IPS-18c (cell line): Measurements from ENCODE around the gene COA7.
"Not testable (repeated sequence)": the region's sequence is repeated elsewhere in the genome, so short reads cannot be mapped to it uniquely, and the experiment has no call there.

Experiments used
- H3K4me3 ChIP-seq: 2 replicates; pipeline ENCODE4 v1.7.0; 2013; ENCODE audit warnings: low read depth, mild to moderate bottlenecking, low read length, moderate library complexity; ENCODE audit not compliant: insufficient read depth
- H3K9me3 ChIP-seq: one replicate; pipeline ENCODE4 v1.6.1; 2013; ENCODE audit warnings: mild to moderate bottlenecking, low read length, moderate library complexity; ENCODE audit not compliant: control insufficient read depth, insufficient read depth

The COA7 gene

DNA sequence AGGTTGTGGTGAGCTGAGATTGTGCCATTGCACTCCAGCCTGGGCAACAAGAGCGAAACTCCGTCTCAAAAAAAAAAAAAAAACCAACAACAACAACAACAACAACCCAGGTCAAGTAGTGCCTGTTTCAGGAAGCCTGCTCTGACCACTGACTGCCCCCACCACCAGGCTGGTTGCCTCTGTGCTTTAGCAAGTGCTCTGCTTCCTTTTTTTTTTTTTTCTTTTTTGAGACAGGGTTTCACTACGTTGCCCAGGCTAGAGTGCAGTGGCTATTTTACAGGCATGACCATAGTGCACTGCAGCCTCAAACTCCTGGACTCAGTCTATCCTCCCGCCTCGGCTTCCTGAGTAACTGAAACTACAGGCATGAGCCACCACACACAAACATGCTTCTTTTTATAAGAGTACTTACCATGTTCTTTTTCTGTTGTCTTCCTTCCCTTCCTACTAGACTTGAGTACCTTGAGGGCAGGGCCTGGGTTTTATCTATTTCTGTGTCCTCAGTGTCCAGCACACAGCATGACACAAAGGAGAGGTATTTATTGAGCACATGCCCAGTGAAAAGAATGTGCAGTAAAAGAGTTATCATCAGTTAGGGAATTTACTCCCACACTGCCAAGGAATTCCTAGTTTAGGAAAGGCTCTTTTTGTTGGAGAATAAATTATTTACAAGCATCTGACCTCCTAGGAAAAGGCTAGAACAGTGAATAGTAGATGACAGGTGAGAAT lies 9.9 kb upstream of the COA7 start:
- H3K4me3 ChIP-seq = no peak overlapping the region
- H3K9me3 ChIP-seq = no peaks in the 10 kb centered on the region

DNA sequence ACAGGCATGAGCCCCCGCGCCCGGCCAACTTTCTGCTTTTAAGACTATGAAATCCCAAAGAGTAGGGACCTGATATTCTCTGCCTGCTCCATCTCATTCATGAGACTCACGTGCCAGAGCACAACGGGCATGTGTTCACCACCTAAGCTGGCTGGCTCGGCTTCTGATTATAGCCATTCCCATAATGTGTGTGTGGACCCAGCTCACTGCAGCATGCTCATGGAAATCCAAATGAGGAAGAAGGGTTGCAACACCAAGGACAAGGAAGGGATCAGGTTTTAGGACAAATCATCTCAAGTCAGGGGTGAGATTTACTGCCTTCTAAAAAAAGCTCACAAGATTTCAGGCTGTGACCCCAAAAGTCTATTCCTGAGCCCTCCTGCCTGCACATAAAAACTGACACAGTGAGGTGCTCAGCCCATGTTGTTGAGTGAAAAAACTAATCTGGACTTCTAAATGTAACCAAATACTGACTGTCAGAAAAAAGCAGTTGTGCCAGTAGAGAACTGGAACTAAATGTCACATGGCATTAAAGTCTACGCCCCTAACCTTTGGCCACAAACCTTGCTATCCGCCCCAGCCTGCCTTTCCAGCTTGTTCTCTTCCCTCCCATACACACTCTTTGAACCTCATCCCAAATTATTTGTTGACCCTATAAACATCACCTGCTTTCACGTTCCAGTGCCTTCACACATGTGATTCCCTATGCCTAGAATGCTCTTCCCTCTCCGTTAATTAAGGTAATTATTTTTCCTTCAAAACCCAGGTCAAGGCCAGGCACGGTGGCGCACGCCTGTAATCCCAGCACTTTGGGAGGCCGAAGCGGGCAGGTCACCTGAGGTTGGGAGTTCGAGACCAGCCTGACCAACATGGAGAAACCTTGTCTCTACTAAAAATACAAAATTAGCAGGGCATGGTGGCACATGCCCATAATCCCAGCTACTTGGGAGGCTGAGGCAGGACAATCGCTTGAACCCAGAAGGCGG lies 9.1 kb upstream of the COA7 start:
- Histone ChIP-seq H3K4me3 (no peak overlapping the region), H3K9me3 (no peaks in the 10 kb centered on the region)

DNA sequence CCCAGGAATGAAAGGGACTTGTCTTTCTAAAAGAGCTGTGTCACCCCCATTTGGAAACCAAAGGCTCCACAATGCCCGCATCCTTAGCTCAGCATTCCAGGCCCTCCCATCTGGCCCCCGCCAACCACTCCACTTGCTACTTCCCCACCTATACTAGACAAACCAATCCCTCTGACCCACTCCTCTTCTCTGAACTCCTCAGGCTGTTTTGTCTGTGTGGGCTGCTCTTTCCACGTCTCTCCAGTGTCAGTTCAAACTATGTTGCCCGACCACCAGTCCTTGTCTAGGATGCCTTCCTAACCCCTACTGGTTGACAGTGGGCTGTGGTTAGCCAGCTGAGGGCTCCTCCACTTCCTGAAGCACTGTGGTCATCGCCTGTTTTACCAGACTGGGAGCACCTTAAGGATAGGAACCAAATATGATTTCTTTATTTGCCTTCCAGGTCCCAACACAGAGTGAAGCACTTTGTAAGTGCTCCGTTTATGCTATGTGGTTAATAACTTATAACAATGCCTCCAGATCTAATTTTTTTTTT lies 8.1 kb upstream of the COA7 start:
- H3K9me3 ChIP-seq = no peaks in the 10 kb centered on the region
- no peak overlapping the region for H3K4me3 ChIP-seq

DNA sequence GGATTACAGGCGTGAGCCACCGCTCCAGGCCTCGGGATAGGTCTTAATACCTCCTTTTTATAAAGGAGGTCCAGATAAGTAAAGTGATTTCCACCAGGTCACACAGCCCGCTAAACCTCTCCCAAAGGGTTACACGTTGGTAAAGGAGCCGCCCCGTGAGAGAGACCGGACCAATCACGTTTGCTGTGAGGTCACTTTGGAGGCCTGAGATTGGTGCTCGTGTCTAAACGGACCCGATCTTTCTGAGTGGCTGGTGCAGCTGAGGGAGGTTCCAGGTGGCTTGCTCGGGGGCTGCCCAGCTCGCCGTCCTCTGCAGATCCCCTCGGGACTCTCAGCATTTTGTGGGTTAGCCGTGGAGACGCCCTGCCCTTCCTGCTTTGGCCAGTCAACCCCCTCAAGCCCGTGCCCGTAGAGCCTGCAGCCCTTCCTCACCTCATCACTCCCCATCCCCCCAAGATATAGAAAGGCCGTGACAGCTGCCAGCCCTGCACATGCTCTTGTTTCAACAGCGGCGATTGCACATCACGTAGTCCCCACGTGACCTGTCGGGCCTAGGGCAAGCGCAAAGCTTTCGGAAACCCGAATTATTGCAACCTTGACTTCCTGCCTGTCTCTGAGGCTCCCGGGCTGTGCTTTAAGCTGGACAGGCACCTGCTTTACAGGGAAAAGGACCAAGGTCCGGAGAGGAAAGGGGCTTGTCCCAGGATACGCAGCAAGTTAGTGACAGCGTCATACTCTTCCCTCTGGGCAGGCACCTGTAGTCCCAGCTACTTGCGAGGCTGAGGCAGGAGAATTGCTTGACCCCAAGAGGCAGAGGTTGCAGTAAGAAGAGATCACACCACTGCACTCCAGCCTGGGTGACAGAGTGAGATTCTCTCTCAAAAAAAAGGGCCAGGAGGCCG lies 5.0 kb upstream of the COA7 start:
- Histone ChIP-seq H3K4me3 (peak overlapping the region; percentile 73), H3K9me3 (no peaks in the 10 kb centered on the region)

DNA sequence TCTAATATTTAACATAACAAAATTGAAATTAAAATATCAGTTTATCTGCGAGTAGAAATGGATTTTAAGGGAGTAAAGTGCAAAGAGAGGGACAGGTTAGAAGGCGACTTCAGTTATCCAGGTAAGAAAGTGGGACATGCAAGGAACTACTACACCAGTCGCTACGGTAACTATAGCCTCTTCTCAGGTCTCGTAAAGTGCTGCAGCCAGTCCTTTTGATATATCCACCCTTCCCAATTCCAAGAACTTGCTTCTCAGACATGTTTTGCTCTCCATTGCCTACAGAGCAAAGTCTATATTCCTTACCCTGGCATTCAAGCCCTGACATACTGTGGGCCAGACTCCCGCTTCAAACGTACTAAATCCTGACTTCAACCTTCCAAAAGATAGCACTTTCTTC lies 2.5 kb downstream of the COA7 start:
- H3K9me3 ChIP-seq = no peaks in the 10 kb centered on the region
- H3K4me3 ChIP-seq = no peak overlapping the region

DNA sequence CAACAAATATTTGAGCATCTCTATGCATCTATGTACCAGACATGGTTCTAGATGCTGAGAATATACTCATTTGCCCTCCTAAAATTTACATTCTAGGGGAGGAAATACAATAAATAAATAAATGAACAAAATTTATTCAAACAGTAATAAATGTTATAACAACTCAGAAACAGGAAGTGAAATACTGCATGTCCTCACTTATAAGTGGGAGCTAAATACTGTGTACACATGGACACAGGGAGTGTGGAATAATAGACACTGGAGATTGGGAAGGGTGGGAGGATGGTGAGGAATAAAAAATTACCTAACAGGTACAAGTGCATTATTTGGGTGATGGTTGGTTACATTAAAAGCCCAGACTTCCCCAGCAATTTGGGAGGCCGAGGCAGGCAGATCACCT lies 4.3 kb downstream of the COA7 start:
- Histone ChIP-seq H3K4me3 (no peak overlapping the region), H3K9me3 (no peaks in the 10 kb centered on the region)

DNA sequence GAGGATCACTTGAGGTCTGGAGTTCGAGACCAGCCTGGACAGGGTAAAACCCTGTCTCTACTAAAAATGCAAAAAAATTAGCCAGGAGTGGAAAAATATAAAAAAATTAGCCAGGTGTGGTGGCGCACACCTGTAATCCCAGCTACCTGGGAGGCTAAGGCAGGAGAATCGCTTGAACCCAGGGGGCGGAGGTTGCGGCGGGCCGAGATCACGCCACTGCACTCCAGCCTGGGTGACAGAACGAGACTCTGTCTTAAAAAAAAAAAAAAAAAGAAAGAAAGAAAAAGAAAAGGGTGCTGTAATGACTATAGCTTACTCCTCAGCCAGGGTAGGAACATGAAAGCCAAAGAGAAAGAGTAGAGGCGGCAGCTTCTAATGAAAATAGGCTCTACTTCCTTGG lies 4.8 kb downstream of the COA7 start:
- H3K4me3 ChIP-seq, H3K9me3 ChIP-seq: not testable (repeated sequence)

DNA sequence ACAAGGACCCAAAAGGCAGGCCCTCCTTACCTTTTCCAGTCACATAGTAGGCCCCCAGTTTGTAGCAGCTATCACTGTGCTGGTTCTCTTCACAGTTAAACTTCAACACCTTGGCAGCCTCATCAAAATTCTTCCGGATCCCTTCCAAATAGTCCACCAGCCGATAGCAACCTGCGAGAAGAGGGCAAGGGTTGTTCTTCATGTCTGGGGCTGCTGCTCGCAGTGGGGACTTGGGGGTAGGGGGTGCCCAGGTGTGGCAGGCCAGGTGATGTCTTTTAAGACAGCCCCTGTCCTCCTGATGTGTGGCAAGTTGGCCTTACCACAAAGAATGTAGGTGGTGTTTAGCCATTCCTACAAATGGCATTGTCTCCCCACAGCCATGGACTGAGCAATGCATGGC lies 5.5 kb downstream of the COA7 start:
- H3K4me3 ChIP-seq = no peak overlapping the region
- H3K9me3 ChIP-seq = no peaks in the 10 kb centered on the region

DNA sequence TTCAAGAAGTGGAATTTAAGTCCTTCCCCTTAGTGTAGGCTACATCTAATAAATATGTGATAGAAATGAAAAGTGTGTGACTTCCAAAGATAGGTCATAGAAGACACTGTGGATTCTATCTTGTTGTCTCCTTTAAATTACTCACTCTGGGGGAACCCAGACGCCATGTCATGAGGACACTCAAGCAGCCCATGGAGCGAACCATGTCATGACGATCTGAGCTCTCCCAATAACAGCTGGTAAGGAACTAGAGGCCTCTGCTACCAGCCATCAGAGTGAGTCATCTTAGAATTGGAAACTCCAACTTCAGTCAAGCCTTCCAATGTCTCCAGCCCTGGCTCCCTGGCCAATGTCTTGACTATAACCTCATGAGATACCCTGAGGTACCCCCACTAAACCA lies 6.3 kb downstream of the COA7 start:
- Histone ChIP-seq H3K9me3 (no peaks in the 10 kb centered on the region), H3K4me3 (no peak overlapping the region)

DNA sequence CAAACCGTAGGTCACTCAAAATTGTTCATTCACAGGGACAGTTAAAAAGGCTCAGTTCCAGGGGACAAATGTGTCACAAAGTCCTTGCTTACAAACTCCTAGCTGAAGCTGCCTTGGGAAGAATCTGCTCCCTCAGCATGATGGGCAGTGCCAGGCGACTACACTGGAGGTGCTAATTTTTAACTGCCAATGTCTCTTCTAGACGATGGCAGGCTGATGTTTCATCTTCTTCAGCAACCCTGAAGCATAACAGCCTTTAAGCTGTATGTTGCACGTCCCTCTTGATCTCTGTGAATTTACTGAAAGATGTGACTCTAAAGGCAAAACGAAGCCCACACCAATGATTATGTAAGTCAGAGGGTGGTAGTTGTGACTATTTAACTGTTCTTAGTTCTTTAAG lies 11.3 kb downstream of the COA7 start:
- H3K4me3 ChIP-seq = no peak overlapping the region
- H3K9me3 ChIP-seq = no peaks in the 10 kb centered on the region

DNA sequence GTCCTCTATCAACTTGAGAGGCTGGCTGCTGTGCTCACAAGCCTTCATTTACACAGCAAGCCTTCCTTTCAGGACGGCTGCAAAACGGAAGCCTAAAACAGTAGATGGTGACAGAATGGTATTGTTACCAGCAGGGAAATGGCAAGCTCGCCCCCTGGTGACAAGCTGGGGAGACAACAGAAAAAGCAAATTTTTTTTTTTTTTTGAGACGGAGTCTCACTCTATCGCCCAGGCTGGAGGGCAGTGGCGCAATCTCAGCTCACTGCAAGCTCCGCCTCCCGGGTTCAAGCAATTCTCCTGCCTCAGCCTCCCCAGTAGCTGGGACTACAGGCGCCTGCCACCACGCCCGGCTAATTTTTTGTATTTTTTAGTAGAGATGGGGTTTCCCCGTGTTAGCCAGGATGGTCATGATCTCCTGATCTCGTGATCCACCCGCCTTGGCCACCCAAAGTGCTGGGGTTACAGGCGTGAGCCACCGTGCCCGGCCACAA lies 11.8 kb downstream of the COA7 start:
- H3K9me3 ChIP-seq, H3K4me3 ChIP-seq: not testable (repeated sequence)

DNA sequence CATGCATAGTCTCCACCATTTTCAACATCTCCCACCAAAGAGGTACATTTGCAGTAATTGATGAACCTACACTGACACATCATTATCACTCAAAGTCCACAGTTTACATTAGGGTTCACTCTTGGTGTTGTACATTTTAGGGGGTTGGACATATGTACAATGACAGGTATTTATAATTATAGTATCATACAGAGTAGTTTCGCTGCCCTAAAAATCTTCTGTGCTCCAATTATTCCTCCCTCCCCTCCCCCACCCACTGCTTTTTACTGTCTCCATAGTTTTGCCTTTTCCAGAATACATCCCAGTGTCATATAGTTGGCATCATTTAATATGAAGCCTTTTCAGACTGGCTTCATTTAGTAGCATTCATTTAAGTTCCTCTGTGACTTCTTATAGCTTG lies 13.6 kb downstream of the COA7 start:
- Histone ChIP-seq H3K4me3 (no peak overlapping the region), H3K9me3 (no peaks in the 10 kb centered on the region)

DNA sequence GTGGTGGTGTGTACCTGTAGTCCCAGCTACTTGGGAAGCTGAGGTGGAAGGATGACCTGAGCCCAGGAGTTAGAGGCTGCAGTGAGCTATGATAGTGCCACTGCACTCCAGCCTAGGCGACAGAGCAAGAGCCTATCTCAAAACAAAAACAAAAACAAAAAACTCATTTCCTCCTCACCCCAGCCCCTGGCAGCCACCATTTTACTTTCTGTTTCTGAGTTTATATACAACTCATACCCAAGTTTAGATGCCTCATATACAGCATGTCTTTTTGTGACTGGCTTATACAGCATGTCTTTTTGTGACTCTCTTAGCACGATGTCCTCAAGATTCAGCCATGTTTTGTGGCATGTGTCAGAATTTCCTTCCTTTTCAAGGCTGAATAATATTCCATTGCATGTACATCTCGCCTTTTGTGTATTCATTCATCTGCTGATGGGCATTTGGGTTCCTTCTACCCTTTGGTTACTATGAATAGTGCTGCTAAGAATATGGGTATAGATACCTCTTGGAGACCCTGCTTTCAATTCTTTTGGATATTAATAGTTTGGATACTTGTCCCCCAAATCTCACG lies 14.7 kb downstream of the COA7 start:
- Histone ChIP-seq H3K9me3 (no peaks in the 10 kb centered on the region), H3K4me3 (no peak overlapping the region)

DNA sequence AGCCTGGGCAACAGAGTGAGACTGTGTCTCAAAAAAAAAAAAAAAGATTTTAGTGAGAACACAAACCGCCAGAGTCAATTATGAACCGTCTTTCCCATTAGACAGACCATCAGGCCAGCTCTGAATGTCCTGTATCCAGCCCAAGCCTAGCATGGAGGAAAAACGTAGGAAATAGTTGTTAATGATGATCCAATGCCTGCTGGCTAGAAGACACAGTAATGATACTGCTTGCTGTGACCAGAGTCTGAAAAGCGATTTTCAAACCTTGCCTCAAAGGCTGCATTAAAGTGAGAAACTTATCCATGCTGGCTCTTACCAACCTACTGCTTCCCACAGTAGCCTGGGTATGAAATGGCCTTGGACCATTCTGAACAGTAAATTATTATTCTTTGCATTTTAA lies 17.0 kb downstream of the COA7 start:
- H3K4me3 ChIP-seq = no peak overlapping the region
- no peaks in the 10 kb centered on the region for H3K9me3 ChIP-seq

DNA sequence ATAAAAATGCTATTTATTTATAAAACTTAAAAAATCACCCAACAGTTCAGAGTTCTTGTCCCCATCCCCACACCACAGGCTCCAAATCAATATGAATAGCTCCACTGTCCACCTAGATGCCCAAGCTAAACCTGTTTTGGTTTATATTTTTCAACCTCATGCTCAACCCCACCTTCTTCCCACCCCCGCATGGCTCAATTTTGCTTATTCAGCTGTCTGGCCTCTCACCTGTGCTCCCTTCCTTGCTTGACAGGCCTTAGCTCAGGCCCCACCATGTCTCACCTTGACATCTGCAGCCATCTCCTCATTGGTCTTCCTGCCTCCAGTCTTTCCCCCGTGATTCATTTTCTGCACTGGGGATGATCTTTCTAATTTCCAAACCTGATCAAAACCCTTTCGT lies 17.8 kb downstream of the COA7 start:
- H3K4me3 ChIP-seq = no peak overlapping the region
- no peaks in the 10 kb centered on the region for H3K9me3 ChIP-seq

DNA sequence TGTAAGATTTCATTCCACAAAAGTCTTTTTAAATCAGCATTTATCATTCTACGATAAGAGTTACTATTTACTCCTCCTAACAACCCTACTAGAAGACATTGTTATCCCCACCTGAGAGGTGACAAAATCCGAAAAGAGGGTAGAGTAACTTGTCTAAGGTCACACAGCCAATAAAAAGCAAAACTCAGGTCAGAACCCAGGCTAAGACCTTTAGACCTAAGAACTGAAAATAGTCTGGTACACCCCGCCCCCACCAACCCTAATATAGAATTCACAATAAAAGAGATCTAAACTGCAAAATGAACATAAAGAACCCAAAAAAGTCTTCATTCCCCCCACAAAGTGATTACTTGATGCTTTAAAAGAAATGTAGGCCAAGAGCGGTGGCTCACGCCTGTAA lies 18.6 kb downstream of the COA7 start:
- Histone ChIP-seq H3K9me3 (no peaks in the 10 kb centered on the region), H3K4me3 (no peak overlapping the region)

DNA sequence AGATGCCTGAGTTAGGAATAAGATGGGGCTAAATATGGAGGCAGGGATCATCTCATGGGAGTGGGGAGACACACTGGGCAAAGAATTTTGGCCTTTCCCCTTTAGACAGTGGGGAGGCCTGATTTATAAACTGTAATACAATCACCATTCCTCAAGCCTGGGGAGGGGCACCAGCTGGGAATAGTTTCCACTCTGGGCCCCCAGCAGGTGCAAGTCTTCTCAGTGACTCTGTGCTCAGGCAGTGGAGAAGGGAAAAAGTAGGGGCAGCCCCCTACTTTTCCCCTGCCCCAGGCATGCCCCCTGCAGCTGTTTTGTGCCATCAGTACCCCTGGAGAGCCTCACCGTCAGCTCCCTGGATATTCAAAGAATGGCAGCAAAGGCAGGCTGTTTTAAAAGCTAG lies 19.1 kb downstream of the COA7 start:
- H3K4me3 ChIP-seq = no peak overlapping the region
- H3K9me3 ChIP-seq = no peaks in the 10 kb centered on the region
